Hippocampal formation (tissue), 2 donors: ENCODE results near the gene CDC42.

Experiments
- DNase-seq, 2 donors: peaks; one replicate each; lab custom pipeline; 2025; lab: John Stamatoyannopoulos, UW

CDC42 gene

GRCh38 chr1:22131062-22131461 lies 78.6 kb downstream of the CDC42 start:
- DNase-seq, result no peak

DNA sequence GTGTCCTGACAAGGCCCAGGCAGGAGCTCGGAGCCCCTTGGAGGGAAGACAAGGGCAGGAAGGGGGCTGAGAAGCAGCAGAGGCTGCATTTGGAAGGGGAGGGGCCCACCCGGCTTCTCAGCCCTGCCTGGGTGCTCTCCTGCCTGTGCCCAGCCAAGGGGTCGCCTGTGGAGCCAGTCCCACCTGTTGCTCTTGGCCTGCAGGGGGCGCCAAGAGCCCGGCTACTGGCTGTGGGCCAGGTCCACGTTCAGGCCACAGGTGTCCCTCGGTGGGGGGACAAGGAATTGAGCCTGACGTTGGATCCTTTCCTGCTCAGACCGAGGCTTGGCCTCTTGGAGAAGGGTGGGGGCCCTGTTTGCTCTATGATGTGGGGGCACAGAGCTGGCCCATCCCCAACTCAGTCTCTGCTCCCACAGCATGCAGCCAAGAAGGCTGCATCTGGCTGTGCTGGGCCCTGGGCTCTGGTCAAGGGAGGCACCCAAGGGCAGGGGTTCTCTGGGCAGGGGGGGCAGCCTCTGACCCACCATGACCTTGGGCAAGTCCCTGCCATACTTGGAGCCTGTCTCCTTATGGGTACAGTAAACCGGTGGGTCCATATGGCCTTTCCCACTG lies 79.5 kb downstream of the CDC42 start:
- no peak for DNase-seq

- DNase-seq, result no peak
Measured at GRCh38 chr1:22132517-22133235, 80.2 kb downstream of the CDC42 start.

DNA sequence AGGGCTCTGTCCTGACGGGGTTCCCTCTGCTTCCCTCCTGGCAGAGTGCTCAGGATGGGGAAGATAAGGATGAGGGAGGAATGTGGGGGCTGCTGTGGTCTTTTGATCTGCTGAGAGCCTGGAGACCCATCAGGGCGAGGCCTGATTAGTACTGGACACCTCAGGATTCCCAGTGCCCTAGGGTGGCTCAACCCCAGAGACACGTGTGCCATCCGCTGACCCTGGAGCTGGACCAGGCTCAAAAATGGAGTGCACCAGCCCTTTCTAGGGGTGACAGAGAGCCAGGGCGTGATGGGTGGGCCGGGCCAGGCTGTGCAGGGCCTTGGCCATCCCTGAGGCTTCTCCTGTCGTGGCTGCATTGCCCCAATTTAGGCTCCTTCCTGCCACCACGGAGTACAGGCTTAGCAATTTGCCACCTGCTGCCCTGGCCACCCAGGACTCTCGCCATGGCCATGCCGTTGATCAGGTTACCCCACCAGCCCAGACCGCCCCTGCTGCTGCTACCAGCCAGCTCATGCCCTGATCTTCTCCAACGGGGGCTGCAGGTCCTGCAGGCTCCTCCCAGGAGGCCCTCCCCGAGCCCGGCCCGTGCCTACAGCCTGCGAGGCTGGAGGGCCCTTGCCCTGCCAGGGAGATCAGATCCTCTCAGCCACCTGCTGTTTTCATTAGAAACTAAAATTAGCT lies 80.9 kb downstream of the CDC42 start:
- no peak for DNase-seq

DNA sequence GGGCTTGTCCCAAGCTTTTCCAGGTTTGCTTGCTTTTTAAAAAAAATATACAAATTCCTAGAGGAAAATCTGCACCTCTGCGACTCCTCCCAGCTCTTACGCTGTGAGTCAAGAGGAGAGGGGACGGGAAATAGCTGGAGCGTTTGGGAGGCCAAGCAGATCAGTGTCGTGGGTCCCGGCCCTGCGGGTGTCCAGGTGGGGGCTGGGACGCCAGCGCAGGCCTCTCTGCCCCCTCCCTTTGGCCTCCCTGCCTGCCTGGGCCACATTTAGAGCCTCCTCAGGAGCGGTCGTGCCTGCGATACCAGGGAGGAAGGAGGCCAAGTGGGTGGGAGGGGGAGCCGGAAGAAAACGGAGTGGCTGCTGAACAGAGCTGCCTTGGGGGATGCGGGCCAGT lies 81.4 kb downstream of the CDC42 start:
- DNase-seq, result no peak

- DNase-seq, result no peak
Measured at GRCh38 chr1:22137004-22137720, 84.7 kb downstream of the CDC42 start.

GRCh38 chr1:22139066-22139594 lies 86.6 kb downstream of the CDC42 start:
- DNase-seq, result no peak

DNA sequence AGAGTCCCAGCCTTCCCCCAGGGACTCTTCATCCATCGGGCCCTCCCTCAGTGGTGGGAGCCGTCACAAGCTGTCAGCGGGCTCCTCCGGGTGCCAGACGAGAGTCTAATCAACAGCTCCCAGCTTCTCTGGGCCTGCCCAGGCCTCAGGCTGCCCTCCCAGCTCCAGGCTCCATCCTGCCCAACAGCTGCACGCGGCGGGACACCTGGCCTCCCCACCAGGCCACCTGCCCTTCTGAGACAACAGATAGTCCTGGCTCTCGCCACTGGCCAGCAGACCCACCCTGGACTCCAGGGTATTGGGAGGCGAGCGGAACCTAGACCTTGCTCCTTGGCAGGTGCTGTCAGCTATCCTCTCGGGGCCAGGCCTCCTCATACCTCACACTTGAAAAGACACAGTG lies 87.3 kb downstream of the CDC42 start:
- DNase-seq, result no peak
